ENCODE data around the gene LSM3.

The LSM3 gene

DNA sequence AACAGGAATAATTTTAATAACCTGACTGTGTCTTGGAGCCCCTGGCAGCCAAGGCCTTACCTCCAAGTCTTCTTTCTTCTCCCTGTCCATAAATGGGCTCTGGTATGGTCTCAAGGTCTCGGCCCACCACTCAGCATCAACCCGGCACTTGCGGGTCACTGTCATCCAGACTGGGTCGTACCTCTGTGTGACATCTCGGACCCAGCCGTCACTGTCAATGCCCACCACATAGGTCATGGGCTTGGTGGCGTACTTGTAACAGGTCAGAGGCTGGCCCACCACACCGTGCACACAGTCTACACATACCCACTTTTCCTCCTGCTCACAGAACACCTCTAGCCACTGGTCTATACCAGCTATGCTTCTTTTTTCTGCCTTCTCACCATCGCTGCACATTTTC, 20.7 kb upstream of the LSM3 start:
- H2AFZ ChIP-seq (ENCODE audit: low read length), result no peak overlapping the region
- no peak overlapping the region for H2BK12ac ChIP-seq (ENCODE audit: low read length)
- H3K36me3 ChIP-seq (replicated peaks in 1 of 2; ENCODE audit: control insufficient read depth in 2 of 2, insufficient read depth in 2 of 2, low read length in 2 of 2), result peaks cover 45 to 98% of the 10 kb centered on the region in 2 donors

DNA sequence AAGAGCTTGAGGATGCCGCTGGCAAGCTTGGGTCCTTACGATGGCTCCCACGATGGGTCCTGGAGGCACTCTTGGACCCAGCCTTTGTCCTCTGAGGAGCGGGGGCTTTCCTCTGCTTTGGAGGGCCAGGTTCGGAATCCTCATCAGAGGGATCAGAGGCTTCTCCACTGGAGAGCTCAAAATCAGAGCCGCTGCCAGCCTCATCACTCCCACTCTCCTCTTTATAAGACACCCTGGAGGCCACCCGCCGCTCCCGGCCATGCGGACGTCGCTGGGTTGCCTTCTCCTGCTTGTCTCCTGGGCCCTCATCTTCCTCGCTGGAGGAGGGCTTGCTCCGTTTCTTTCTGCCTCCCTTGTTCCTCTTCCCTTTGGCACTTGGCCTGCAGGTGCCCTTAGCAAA, 20.2 kb upstream of the LSM3 start:
- DNase-seq (ENCODE audit: low spot score), result no peak
- Histone ChIP-seq H2BK15ac (ENCODE audit: low read length) (no peak overlapping the region), H3K9me3 (replicated peaks in 1 of 2; ENCODE audit: control insufficient read depth in 2 of 2, insufficient read depth in 1 of 2, low read depth in 1 of 2, low read length in 2 of 2) (peaks cover 0 to 26% of the 10 kb centered on the region in 2 donors), H3K4me1 (ENCODE audit: control insufficient read depth in 2 of 2, insufficient read depth in 1 of 2, low read depth in 1 of 2, low read length in 2 of 2) (no peaks in the 10 kb centered on the region), H3K23ac (ENCODE audit: low read depth, low read length, poor library complexity) (no peak overlapping the region), H3K27me3 (ENCODE audit: control insufficient read depth in 3 of 3, insufficient read depth in 3 of 3, low read depth in 1 of 3, low read length in 3 of 3) (no peaks in the 10 kb centered on the region), H3K4me2 (ENCODE audit: insufficient read depth, low read length, poor library complexity, severe bottlenecking) (no peak overlapping the region), H3K14ac (ENCODE audit: low read length) (no peak overlapping the region), H3K79me1 (ENCODE audit: low read depth, low read length) (no peaks in the 10 kb centered on the region), H2AK5ac (ENCODE audit: low read depth, low read length) (no peak overlapping the region), H3K9ac (ENCODE audit: low read depth, low read length, poor library complexity) (no peak overlapping the region), H4K8ac (ENCODE audit: low read depth, low read length) (no peak overlapping the region), H2BK12ac (ENCODE audit: low read length) (no peak overlapping the region), H3K27ac (replicated peaks; ENCODE audit: low read length) (no peak overlapping the region), H2AFZ (ENCODE audit: low read length) (no peak overlapping the region), H3K36me3 (replicated peaks in 1 of 2; ENCODE audit: control insufficient read depth in 2 of 2, insufficient read depth in 2 of 2, low read length in 2 of 2) (peaks cover 45 to 98% of the 10 kb centered on the region in 2 donors), H3K18ac (ENCODE audit: low read length) (no peak overlapping the region), H2BK120ac (ENCODE audit: low read depth, low read length) (no peak overlapping the region), H3K4me3 (ENCODE audit: low read length in 2 of 2) (no peak overlapping the region), H4K91ac (ENCODE audit: low read depth, low read length, poor library complexity) (no peak overlapping the region), H3K4ac (ENCODE audit: low read length) (no peak overlapping the region), H2BK5ac (ENCODE audit: low read length) (no peak overlapping the region)
- WGBS, 2 donors (ENCODE audit: extremely low coverage in 2 of 2, insufficient read length in 2 of 2, insufficient replicate concordance in 1 of 2), result no CpG with 5 or more reads among the region's 14 CpGs

More for the DNA sequence above, 20.7 kb upstream of the LSM3 start:
- no peak overlapping the region for H2BK15ac ChIP-seq (ENCODE audit: low read length)
- H3K18ac ChIP-seq (ENCODE audit: low read length), result no peak overlapping the region
- no peak overlapping the region for H2AK5ac ChIP-seq (ENCODE audit: low read depth, low read length)
- H3K27me3 ChIP-seq (ENCODE audit: control insufficient read depth in 3 of 3, insufficient read depth in 3 of 3, low read depth in 1 of 3, low read length in 3 of 3), result no peaks in the 10 kb centered on the region
- no peak overlapping the region for H3K23ac ChIP-seq (ENCODE audit: low read depth, low read length, poor library complexity)
- no CpG with 5 or more reads among the region's 9 CpGs for WGBS, 2 donors (ENCODE audit: extremely low coverage in 2 of 2, insufficient read length in 2 of 2, insufficient replicate concordance in 1 of 2)
- H2BK120ac ChIP-seq (ENCODE audit: low read depth, low read length), result no peak overlapping the region
- no peak overlapping the region for H3K14ac ChIP-seq (ENCODE audit: low read length)
- H3K9me3 ChIP-seq (replicated peaks in 1 of 2; ENCODE audit: control insufficient read depth in 2 of 2, insufficient read depth in 1 of 2, low read depth in 1 of 2, low read length in 2 of 2), result peaks cover 0 to 22% of the 10 kb centered on the region in 2 donors
- H3K4me3 ChIP-seq (ENCODE audit: low read length in 2 of 2), result no peak overlapping the region
- H2BK5ac ChIP-seq (ENCODE audit: low read length), result no peak overlapping the region
- H4K91ac ChIP-seq (ENCODE audit: low read depth, low read length, poor library complexity), result no peak overlapping the region
- no peak overlapping the region for H4K8ac ChIP-seq (ENCODE audit: low read depth, low read length)
- no peaks in the 10 kb centered on the region for H3K4me1 ChIP-seq (ENCODE audit: control insufficient read depth in 2 of 2, insufficient read depth in 1 of 2, low read depth in 1 of 2, low read length in 2 of 2)
- H3K27ac ChIP-seq (replicated peaks; ENCODE audit: low read length), result no peak overlapping the region
- no peak overlapping the region for H3K9ac ChIP-seq (ENCODE audit: low read depth, low read length, poor library complexity)
- no peak overlapping the region for H3K4ac ChIP-seq (ENCODE audit: low read length)
- no peak for DNase-seq (ENCODE audit: low spot score)
- H3K79me1 ChIP-seq (ENCODE audit: low read depth, low read length), result no peaks in the 10 kb centered on the region
- H3K4me2 ChIP-seq (ENCODE audit: insufficient read depth, low read length, poor library complexity, severe bottlenecking), result no peak overlapping the region

DNA sequence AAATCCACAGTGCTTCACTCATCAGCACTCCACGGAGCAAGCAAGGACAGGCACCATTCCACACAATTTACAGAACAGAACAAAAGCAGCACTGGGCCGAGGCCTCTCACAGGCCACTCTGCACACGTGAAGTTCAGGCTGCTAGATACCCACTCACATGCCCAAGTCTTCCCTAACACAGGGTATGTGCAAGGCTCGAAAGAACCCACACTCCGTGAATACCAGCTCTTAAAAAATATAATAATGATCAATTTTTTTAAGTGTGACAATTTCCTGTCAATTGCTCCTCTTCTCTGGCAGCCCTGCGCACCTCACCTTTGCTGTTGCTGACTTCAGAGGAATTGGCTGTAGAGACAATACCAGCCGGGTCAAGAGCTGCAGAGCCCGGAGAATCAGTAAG, 19.2 kb upstream of the LSM3 start:
- Histone ChIP-seq H3K18ac (ENCODE audit: low read length) (no peak overlapping the region), H3K23ac (ENCODE audit: low read depth, low read length, poor library complexity) (no peak overlapping the region), H3K4me2 (ENCODE audit: insufficient read depth, low read length, poor library complexity, severe bottlenecking) (no peak overlapping the region), H4K8ac (ENCODE audit: low read depth, low read length) (no peak overlapping the region), H2AFZ (ENCODE audit: low read length) (no peak overlapping the region), H3K9me3 (replicated peaks in 1 of 2; ENCODE audit: control insufficient read depth in 2 of 2, insufficient read depth in 1 of 2, low read depth in 1 of 2, low read length in 2 of 2) (peaks cover 0 to 29% of the 10 kb centered on the region in 2 donors), H2BK5ac (ENCODE audit: low read length) (no peak overlapping the region), H3K4me3 (ENCODE audit: low read length in 2 of 2) (no peak overlapping the region), H3K4ac (ENCODE audit: low read length) (no peak overlapping the region), H2BK15ac (ENCODE audit: low read length) (no peak overlapping the region), H3K14ac (ENCODE audit: low read length) (no peak overlapping the region), H2AK5ac (ENCODE audit: low read depth, low read length) (no peak overlapping the region), H2BK12ac (ENCODE audit: low read length) (no peak overlapping the region), H3K36me3 (replicated peaks in 1 of 2; ENCODE audit: control insufficient read depth in 2 of 2, insufficient read depth in 2 of 2, low read length in 2 of 2) (peaks cover 45 to 98% of the 10 kb centered on the region in 2 donors), H2BK120ac (ENCODE audit: low read depth, low read length) (no peak overlapping the region), H3K9ac (ENCODE audit: low read depth, low read length, poor library complexity) (no peak overlapping the region), H4K91ac (ENCODE audit: low read depth, low read length, poor library complexity) (no peak overlapping the region), H3K27ac (replicated peaks; ENCODE audit: low read length) (no peak overlapping the region), H3K4me1 (ENCODE audit: control insufficient read depth in 2 of 2, insufficient read depth in 1 of 2, low read depth in 1 of 2, low read length in 2 of 2) (no peaks in the 10 kb centered on the region), H3K79me1 (ENCODE audit: low read depth, low read length) (no peaks in the 10 kb centered on the region), H3K27me3 (ENCODE audit: control insufficient read depth in 3 of 3, insufficient read depth in 3 of 3, low read depth in 1 of 3, low read length in 3 of 3) (no peaks in the 10 kb centered on the region)
- no CpG with 5 or more reads among the region's 8 CpGs for WGBS, 2 donors (ENCODE audit: extremely low coverage in 2 of 2, insufficient read length in 2 of 2, insufficient replicate concordance in 1 of 2)
- DNase-seq (ENCODE audit: low spot score), result no peak

DNA sequence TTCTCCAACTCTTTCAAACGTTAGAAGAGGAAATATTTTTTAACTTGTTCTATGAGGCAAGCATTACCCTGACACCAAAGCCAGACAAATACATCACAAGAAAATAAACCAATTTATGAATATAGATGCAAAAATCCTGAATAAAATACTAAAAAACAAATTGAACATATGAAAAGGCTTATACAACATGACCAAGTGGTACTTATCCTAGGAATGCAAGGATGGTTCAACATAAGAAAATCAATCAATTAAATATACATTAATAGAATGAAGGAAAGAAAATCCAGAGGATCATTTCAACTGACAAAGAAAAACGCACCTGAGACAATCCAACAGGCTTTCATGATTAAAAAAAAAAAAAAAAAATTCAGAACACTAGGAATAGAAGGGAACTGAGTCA, 17.3 kb upstream of the LSM3 start:
- Histone ChIP-seq H4K8ac (ENCODE audit: low read depth, low read length) (no peak overlapping the region), H2BK5ac (ENCODE audit: low read length) (no peak overlapping the region), H2BK12ac (ENCODE audit: low read length) (no peak overlapping the region), H3K23ac (ENCODE audit: low read depth, low read length, poor library complexity) (no peak overlapping the region), H2BK15ac (ENCODE audit: low read length) (no peak overlapping the region), H3K18ac (ENCODE audit: low read length) (no peak overlapping the region), H4K91ac (ENCODE audit: low read depth, low read length, poor library complexity) (no peak overlapping the region), H2AFZ (ENCODE audit: low read length) (no peak overlapping the region), H2AK5ac (ENCODE audit: low read depth, low read length) (no peak overlapping the region), H3K4ac (ENCODE audit: low read length) (no peak overlapping the region), H3K4me2 (ENCODE audit: insufficient read depth, low read length, poor library complexity, severe bottlenecking) (no peak overlapping the region), H3K27me3 (ENCODE audit: control insufficient read depth in 3 of 3, insufficient read depth in 3 of 3, low read depth in 1 of 3, low read length in 3 of 3) (no peaks in the 10 kb centered on the region), H3K4me3 (ENCODE audit: low read length in 2 of 2) (no peak overlapping the region), H2BK120ac (ENCODE audit: low read depth, low read length) (no peak overlapping the region), H3K27ac (replicated peaks; ENCODE audit: low read length) (no peak overlapping the region), H3K4me1 (ENCODE audit: control insufficient read depth in 2 of 2, insufficient read depth in 1 of 2, low read depth in 1 of 2, low read length in 2 of 2) (no peaks in the 10 kb centered on the region), H3K9ac (ENCODE audit: low read depth, low read length, poor library complexity) (no peak overlapping the region), H3K9me3 (replicated peaks in 1 of 2; ENCODE audit: control insufficient read depth in 2 of 2, insufficient read depth in 1 of 2, low read depth in 1 of 2, low read length in 2 of 2) (peaks cover 0 to 29% of the 10 kb centered on the region in 2 donors), H3K14ac (ENCODE audit: low read length) (no peak overlapping the region), H3K36me3 (replicated peaks in 1 of 2; ENCODE audit: control insufficient read depth in 2 of 2, insufficient read depth in 2 of 2, low read length in 2 of 2) (peaks cover 51 to 100% of the 10 kb centered on the region in 2 donors), H3K79me1 (ENCODE audit: low read depth, low read length) (no peaks in the 10 kb centered on the region)
- WGBS, 2 donors (ENCODE audit: extremely low coverage in 2 of 2, insufficient read length in 2 of 2, insufficient replicate concordance in 1 of 2), result no CpG with 5 or more reads among the region's 2 CpGs
- no peak for DNase-seq (ENCODE audit: low spot score)
